MCF 10A (cell line): ENCODE data around the gene MAN1C1. TPM values are rescaled to one million over a fixed set of nuclear protein-coding genes. Genes with fewer than 3 reads are reported as not detected.

Source experiments
- BruUV-seq: library from RNA; stranded (reverse); fragments of 400-500 nt; replicated peaks from 2 replicates; lab custom pipeline; 2021; lab: Mats Ljungman, UMichigan
- CTCF ChIA-PET: fragments of 300-600 bp; sonication (Branson Sonifier 250); formaldehyde crosslinking; extraction: SDS; loops from one replicate; lab custom pipeline; 2021; ENCODE audit warnings: antibody characterized with exemption, inconsistent platforms; lab: Yijun Ruan, JAX
- POLR2A ChIA-PET: fragments of 300-600, 350-650 bp; sonication (Branson Sonifier 250); formaldehyde crosslinking; extraction: SDS; loops from one replicate; lab custom pipeline; 2020; ENCODE audit warnings: antibody characterized with exemption, inconsistent platforms; lab: Yijun Ruan, JAX
- DNase-seq: peaks from one replicate; pipeline ENCODE4 v3.0.0-alpha.2; 2018; ENCODE audit not compliant: unreplicated experiment
- H3K27ac Mint-ChIP-seq: one replicate; pipeline ENCODE4 v1.8.0; 2022; ENCODE audit warnings: mild to moderate bottlenecking, low read depth, mixed read lengths; ENCODE audit not compliant: unreplicated experiment
- H3K27me3 Mint-ChIP-seq: one replicate; pipeline ENCODE4 v1.8.0; 2022; ENCODE audit warnings: mixed read lengths; ENCODE audit not compliant: insufficient read depth, unreplicated experiment
- H3K36me3 Mint-ChIP-seq: one replicate; pipeline ENCODE4 v1.8.0; 2022; ENCODE audit warnings: mild to moderate bottlenecking, moderate library complexity, mixed read lengths; ENCODE audit not compliant: insufficient read depth, unreplicated experiment
- H3K4me1 Mint-ChIP-seq: one replicate; pipeline ENCODE4 v1.8.0; 2022; ENCODE audit warnings: mixed read lengths; ENCODE audit not compliant: insufficient read depth, unreplicated experiment
- H3K4me3 Mint-ChIP-seq: one replicate; pipeline ENCODE4 v1.8.0; 2022; ENCODE audit warnings: mild to moderate bottlenecking, moderate library complexity, mixed read lengths; ENCODE audit not compliant: unreplicated experiment
- H3K9me3 Mint-ChIP-seq: one replicate; pipeline ENCODE4 v1.8.0; 2022; ENCODE audit warnings: mixed read lengths; ENCODE audit not compliant: unreplicated experiment
- CTCF ChIP-seq: fragments of 200-600 bp; IDR thresholded peaks from one replicate; pipeline ENCODE4 v1.8.0; 2022; ENCODE audit warnings: antibody characterized with exemption, mild to moderate bottlenecking; ENCODE audit not compliant: unreplicated experiment
- intact Hi-C: fragments of 100-400 bp; cut with micrococcal nuclease; formaldehyde crosslinking; loops from 2 replicates; pipeline ENCODE4 v1.14.1; 2022
- total RNA-seq: library from RNA; stranded (reverse); gene quantifications from 2 replicates; pipeline ENCODE4 v1.2.3, GENCODE V29; 2022

MAN1C1 gene
- total RNA-seq, 1 experiment from 2014 or later, result not detected

GRCh38 chr1:25623731-25624130 is 7.1 kb downstream of the MAN1C1 start:
- no peak overlapping the region for H3K27ac Mint-ChIP-seq
- no peak overlapping the region for H3K4me3 Mint-ChIP-seq
- ChIA-PET POLR2A (no interaction called here), CTCF (interaction anchor here (0.7 to 1.2 kb wide), 2 partner anchors 29 to 103 kb away, joined by 3 to 4 read pairs; no protein-coding TSS in a partner anchor)
- H3K9me3 Mint-ChIP-seq, result peaks cover 16% of the 10 kb centered on the region
- no peak for DNase-seq
- no TSS peak for BruUV-seq
- TF ChIP-seq CTCF, result no peak
- no peaks in the 10 kb centered on the region for H3K36me3 Mint-ChIP-seq
- peaks cover 79% of the 10 kb centered on the region for H3K27me3 Mint-ChIP-seq
- peaks cover 6% of the 10 kb centered on the region for H3K4me1 Mint-ChIP-seq
- intact Hi-C loops, result no loop called here

GRCh38 chr1:25624156-25624555 is 7.6 kb downstream of the MAN1C1 start:
- Mint-ChIP-seq H3K27me3 (peaks cover 75% of the 10 kb centered on the region), H3K9me3 (peaks cover 16% of the 10 kb centered on the region), H3K4me3 (no peak overlapping the region), H3K36me3 (no peaks in the 10 kb centered on the region), H3K4me1 (peaks cover 6% of the 10 kb centered on the region), H3K27ac (no peak overlapping the region)
- BruUV-seq, result no TSS peak
- POLR2A ChIA-PET, result interaction anchor here (0.5 kb wide), 1 partner anchor 82 kb away, joined by 3 read pairs; no protein-coding TSS in a partner anchor
- intact Hi-C loops, result no loop called here
- TF ChIP-seq CTCF, result no peak
- CTCF ChIA-PET, result interaction anchor here (1.2 kb wide), 1 partner anchor 103 kb away, joined by 3 read pairs; no protein-coding TSS in a partner anchor
- DNase-seq, result no peak

GRCh38 chr1:25624604-25625003 is 8.0 kb downstream of the MAN1C1 start:
- H3K9me3 Mint-ChIP-seq, result peaks cover 16% of the 10 kb centered on the region
- peaks cover 70% of the 10 kb centered on the region for H3K27me3 Mint-ChIP-seq
- no TSS peak for BruUV-seq
- no peak for DNase-seq
- no peak for TF ChIP-seq CTCF
- H3K4me1 Mint-ChIP-seq, result peaks cover 6% of the 10 kb centered on the region
- H3K36me3 Mint-ChIP-seq, result no peaks in the 10 kb centered on the region
- CTCF ChIA-PET, result interaction anchor here (1.2 kb wide), 1 partner anchor 104 kb away, joined by 3 read pairs; no protein-coding TSS in a partner anchor
- intact Hi-C loops, result no loop called here
- POLR2A ChIA-PET, result interaction anchor here (0.5 kb wide), 1 partner anchor 82 kb away, joined by 3 read pairs; no protein-coding TSS in a partner anchor
- no peak overlapping the region for H3K4me3 Mint-ChIP-seq
- no peak overlapping the region for H3K27ac Mint-ChIP-seq

- no peak for TF ChIP-seq CTCF
These were observed 9.4 kb downstream of the MAN1C1 start for GRCh38 chr1:25626018-25626417.

More at GRCh38 chr1:25626018-25626417, 9.4 kb downstream of the MAN1C1 start:
- Mint-ChIP-seq H3K27me3 (peaks cover 66% of the 10 kb centered on the region), H3K36me3 (no peaks in the 10 kb centered on the region), H3K4me3 (no peak overlapping the region), H3K27ac (no peak overlapping the region), H3K4me1 (peaks cover 3% of the 10 kb centered on the region), H3K9me3 (peaks cover 16% of the 10 kb centered on the region)
- ChIA-PET CTCF (no interaction called here), POLR2A (no interaction called here)
- intact Hi-C loops, result no loop called here
- BruUV-seq, result no TSS peak
- DNase-seq, result no peak
